GM23338 (cell line): ENCODE results near the gene HSPA12B. TPM values are rescaled to one million over a fixed set of nuclear protein-coding genes. Genes with fewer than 3 reads are reported as not detected.

Source experiments
- ATAC-seq: fragments of 200-7000 bp; cut with Tn5 transposase; 3 replicates; pipeline ENCODE4 v1.9.1; 2020
- DNase-seq: peaks from one replicate; pipeline ENCODE4 v3.0.0-alpha.2; 2015; ENCODE audit warnings: low spot score
- H2AFZ ChIP-seq: fragments of 200-600 bp; sonication (generic); 2 replicates; pipeline ENCODE4 v1.8.0; 2016; ENCODE audit warnings: antibody characterized with exemption, mild to moderate bottlenecking, moderate library complexity
- H3F3A ChIP-seq: fragments of 200-600 bp; sonication (generic); replicated peaks from 2 replicates; pipeline ENCODE4 v1.8.0; 2017; ENCODE audit warnings: antibody characterized with exemption, mixed run types, low read depth
- H3K27ac ChIP-seq: fragments of 200-600 bp; sonication (generic); 2 replicates; pipeline ENCODE4 v1.6.1; 2016; ENCODE audit warnings: low read depth
- H3K27me3 ChIP-seq: fragments of 200-600 bp; sonication (generic); 2 replicates; pipeline ENCODE4 v1.8.0; 2016; ENCODE audit warnings: mild to moderate bottlenecking, mixed run types, moderate library complexity; ENCODE audit not compliant: insufficient read depth
- H3K36me3 ChIP-seq: fragments of 200-600 bp; sonication (generic); 2 replicates; pipeline ENCODE4 v1.8.0; 2016; ENCODE audit warnings: mild to moderate bottlenecking; ENCODE audit not compliant: insufficient read depth
- H3K4me1 ChIP-seq: fragments of 200-600 bp; sonication (generic); 2 replicates; pipeline ENCODE4 v1.8.0; 2016; ENCODE audit warnings: mild to moderate bottlenecking, moderate library complexity; ENCODE audit not compliant: insufficient read depth
- H3K4me2 ChIP-seq: fragments of 200-600 bp; sonication (generic); 2 replicates; pipeline ENCODE4 v1.7.1; 2017; ENCODE audit warnings: mixed run types
- H3K4me3 ChIP-seq: fragments of 200-600 bp; sonication (generic); 2 replicates; pipeline ENCODE4 v1.6.1; 2016; ENCODE audit warnings: mixed run types
- H3K79me2 ChIP-seq: fragments of 200-600 bp; sonication (generic); replicated peaks from 2 replicates; pipeline ENCODE4 v1.8.0; 2017; ENCODE audit warnings: mild to moderate bottlenecking; ENCODE audit not compliant: insufficient read depth
- H3K9me2 ChIP-seq: fragments of 200-600 bp; sonication (generic); 2 replicates; pipeline ENCODE4 v1.8.0; 2017; ENCODE audit not compliant: insufficient read depth
- H4K20me1 ChIP-seq: fragments of 200-600 bp; sonication (generic); replicated peaks from 2 replicates; pipeline ENCODE4 v1.8.0; 2017; ENCODE audit warnings: mild to moderate bottlenecking; ENCODE audit not compliant: insufficient read depth
- H3K27ac Mint-ChIP-seq: 2 replicates; pipeline ENCODE4 v1.8.0; 2020; ENCODE audit warnings: inconsistent platforms, mild to moderate bottlenecking, moderate library complexity, mixed read lengths
- H3K27me3 Mint-ChIP-seq: 3 replicates; pipeline ENCODE4 v1.8.0; 2022; ENCODE audit warnings: low read depth, mild to moderate bottlenecking, moderate library complexity, mixed read lengths, inconsistent platforms; ENCODE audit not compliant: insufficient read depth, poor library complexity
- H3K36me3 Mint-ChIP-seq: 3 replicates; pipeline ENCODE4 v1.8.0; 2021; ENCODE audit warnings: low read depth, mild to moderate bottlenecking, inconsistent platforms, moderate library complexity, mixed read lengths
- H3K4me1 Mint-ChIP-seq: 3 replicates; pipeline ENCODE4 v1.8.0; 2020; ENCODE audit warnings: mild to moderate bottlenecking, inconsistent platforms, mixed read lengths
- H3K4me3 Mint-ChIP-seq: 3 replicates; pipeline ENCODE4 v1.8.0; 2021; ENCODE audit warnings: moderate library complexity, mild to moderate bottlenecking, inconsistent platforms, mixed read lengths
- H3K9me3 Mint-ChIP-seq: 3 replicates; pipeline ENCODE4 v1.8.0; 2020; ENCODE audit warnings: moderate library complexity, mild to moderate bottlenecking, inconsistent platforms, mixed read lengths
- CREB1 ChIP-seq: fragments of 250-450 bp; sonication (Bioruptor Pico); IDR thresholded peaks from 2 replicates; pipeline ENCODE4 v1.5.0; 2020; ENCODE audit warnings: low read depth, mild to moderate bottlenecking, moderate library complexity
- CTCF ChIP-seq, 2 experiments: fragments of 200-600 bp in 1 of 2; sonication (generic) in 1 of 2; conservative IDR thresholded peaks; 2 replicates each; pipeline versions ENCODE4 v1.5.1 to v1.6.1; 2016 to 2017; ENCODE audit warnings: antibody characterized with exemption in 2 of 2, low read depth in 2 of 2, mild to moderate bottlenecking in 2 of 2, moderate library complexity in 1 of 2
- ETS1 ChIP-seq: IDR thresholded peaks from 2 replicates; pipeline ENCODE4 v1.6.1; 2016; ENCODE audit warnings: antibody characterized with exemption
- EZH2 ChIP-seq: fragments of 200-600 bp; sonication (generic); IDR thresholded peaks from one replicate; pipeline ENCODE4 v1.8.0; 2017; ENCODE audit warnings: antibody characterized with exemption, mild to moderate bottlenecking, low read depth; ENCODE audit not compliant: unreplicated experiment
- EZH2phosphoT487 ChIP-seq: fragments of 200-600 bp; sonication (generic); IDR thresholded peaks from one replicate; pipeline ENCODE4 v1.8.1; 2018; ENCODE audit warnings: antibody characterized with exemption; ENCODE audit not compliant: unreplicated experiment
- JUNB ChIP-seq: IDR thresholded peaks from one replicate; pipeline ENCODE4 v1.6.1; 2016; ENCODE audit warnings: antibody characterized with exemption; ENCODE audit not compliant: unreplicated experiment
- NANOG ChIP-seq: IDR thresholded peaks from 2 replicates; pipeline ENCODE4 v1.6.1; 2016; ENCODE audit warnings: antibody characterized with exemption, borderline replicate concordance
- POLR2AphosphoS5 ChIP-seq: IDR thresholded peaks from 2 replicates; pipeline ENCODE4 v1.6.1; 2016; ENCODE audit warnings: antibody characterized with exemption, low read depth
- REST ChIP-seq: IDR thresholded peaks from one replicate; pipeline ENCODE4 v1.6.1; 2018; ENCODE audit warnings: antibody characterized with exemption; ENCODE audit not compliant: unreplicated experiment
- STAT1 ChIP-seq: IDR thresholded peaks from one replicate; pipeline ENCODE4 v1.6.1; 2016; ENCODE audit warnings: antibody characterized with exemption; ENCODE audit not compliant: unreplicated experiment
- ZNF114 ChIP-seq: fragments of 250-450 bp; sonication (Bioruptor Pico); IDR thresholded peaks from 2 replicates; pipeline ENCODE4 v1.5.0; 2020; ENCODE audit warnings: mild to moderate bottlenecking, moderate library complexity
- ZNF331 ChIP-seq: fragments of 250-450 bp; sonication (Bioruptor Pico); IDR thresholded peaks from 2 replicates; pipeline ENCODE4 v1.5.0; 2020; ENCODE audit warnings: low read depth, mild to moderate bottlenecking, moderate library complexity
- ZNF462 ChIP-seq: fragments of 250-450 bp; sonication (Bioruptor Pico); IDR thresholded peaks from 2 replicates; pipeline ENCODE4 v1.5.0; 2020; ENCODE audit warnings: mild to moderate bottlenecking, moderate library complexity
- polyA plus RNA-seq: library from polyadenylated mRNA; unstranded; fragments of >200 nt; fragmentation: Nextera tagmentation; extraction: Ambion mirVana; gene quantifications from 2 replicates; pipeline ENCODE4 v1.2.1, GENCODE V29; 2016
- total RNA-seq: library from RNA; depleted of rRNA; stranded (reverse); fragments of >200 nt; shearing (Covaris generic); gene quantifications from 2 replicates; pipeline ENCODE4 v1.2.3, GENCODE V29; 2014

HSPA12B gene
- total and polyA plus RNA-seq, 2 experiments from 2014 or later = 2.8 to 6.5 TPM

GRCh38 chr20:3784863-3785239, 52.4 kb downstream of the HSPA12B start:
- Mint-ChIP-seq H3K27me3 (peaks cover 13% of the 10 kb centered on the region), H3K36me3 (peaks cover 6% of the 10 kb centered on the region), H3K4me1 (peaks cover 27% of the 10 kb centered on the region), H3K27ac (no peak overlapping the region), H3K9me3 (no peaks in the 10 kb centered on the region), H3K4me3 (peak overlapping the region; percentile 39; the same call in 1 of the 3 replicates)
- Histone ChIP-seq H3K27ac (no peak overlapping the region), H3K27me3 (peaks cover 40% of the 10 kb centered on the region), H3K4me1 (peaks cover 7% of the 10 kb centered on the region; the same call in 1 of the 2 replicates), H3K9me2 (no peaks in the 10 kb centered on the region), H3K79me2 (no peaks in the 10 kb centered on the region; the same call in 1 of the 2 replicates), H3K36me3 (no peaks in the 10 kb centered on the region), H2AFZ (no peak overlapping the region), H3F3A (peaks cover 7% of the 10 kb centered on the region; the same call in 1 of the 2 replicates), H3K4me2 (peak overlapping the region; percentile 82; the same call in 1 of the 2 replicates), H3K4me3 (peak overlapping the region; percentile 67; the same call in 1 of the 2 replicates), H4K20me1 (peaks cover 25% of the 10 kb centered on the region)
- DNase-seq (no peak), ATAC-seq (no peak)
- TF ChIP-seq STAT1 (no peak), CREB1 (no peak), POLR2AphosphoS5 (no peak), ZNF331 (CRISPR knock-in tag) (no peak), EZH2phosphoT487 (no peak), JUNB (no peak), ZNF114 (CRISPR knock-in tag) (no peak), CTCF (conservative IDR thresholded peaks at IDR 0.05; ENCODE audit: low read depth in 2 of 2) (no peak), NANOG (no peak), ZNF462 (CRISPR knock-in tag) (no peak), EZH2 (no peak), ETS1 (no peak), REST (no peak)
